Stimulated activated CD4-positive, alpha-beta T cell treated with anti-CD3 and anti-CD28 coated beads, TNF-alpha, amount 100 ng/mL, for 24 hours (primary cell): ENCODE results near the gene HECTD1.
A peak's percentile ranks its signal among the peaks of the same experiment; 100 is the strongest.
"Not testable (repeated sequence)": the region's sequence is repeated elsewhere in the genome, so short reads cannot be mapped to it uniquely, and the experiment has no call there.

Experiments used
- DNase-seq, 3 experiments: peaks; one replicate each; pipeline ENCODE4 v3.0.0-alpha.2; 2020; ENCODE audit warnings: low read depth in 3 of 3

The HECTD1 gene

DNA sequence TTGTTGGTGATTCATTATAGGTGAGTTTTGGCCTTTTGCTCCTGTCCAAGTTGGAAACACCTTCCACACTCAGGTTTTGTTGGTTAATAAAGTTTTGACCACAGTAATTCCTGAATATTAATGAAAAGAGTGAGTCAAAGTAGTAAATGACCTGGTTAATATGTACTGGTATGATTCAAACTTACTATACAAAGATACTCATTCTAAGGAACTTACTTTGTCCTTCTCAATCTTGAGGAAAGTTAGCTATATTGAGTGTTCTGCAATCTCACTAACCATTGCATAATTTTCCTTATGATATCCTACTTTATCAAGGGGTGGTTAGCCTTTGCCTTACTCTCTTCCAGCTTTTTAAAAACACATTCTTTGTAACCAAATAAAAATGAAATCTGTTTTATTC, 20.9 kb upstream of the HECTD1 start:
- DNase-seq, result no peak

GRCh38 chr14:31224808-31225207, 17.2 kb upstream of the HECTD1 start:
- DNase-seq, result no peak

- no peak for DNase-seq
Measured at GRCh38 chr14:31223331-31223730, 15.7 kb upstream of the HECTD1 start.

- DNase-seq, result no peak
Measured at GRCh38 chr14:31222834-31223233, 15.2 kb upstream of the HECTD1 start.

DNA sequence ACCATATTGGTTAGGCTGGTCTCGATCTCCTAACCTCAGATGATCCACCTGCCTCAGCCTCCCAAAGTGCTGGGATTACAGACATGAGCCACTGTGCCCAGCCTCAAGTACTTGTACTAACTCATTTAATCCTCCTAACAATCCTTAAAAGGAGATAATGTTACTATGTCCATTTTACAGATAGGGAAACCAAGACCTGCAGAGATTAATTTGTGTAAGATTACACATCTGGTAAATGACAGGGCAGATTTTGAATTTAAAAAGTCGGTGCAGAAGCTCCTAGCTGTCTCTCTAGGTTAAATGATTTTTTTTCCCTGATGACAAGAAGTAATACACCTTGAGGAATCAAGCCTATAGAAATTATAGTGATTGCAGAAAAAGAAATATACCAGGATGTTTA, 13.7 kb upstream of the HECTD1 start:
- no peak for DNase-seq

DNA sequence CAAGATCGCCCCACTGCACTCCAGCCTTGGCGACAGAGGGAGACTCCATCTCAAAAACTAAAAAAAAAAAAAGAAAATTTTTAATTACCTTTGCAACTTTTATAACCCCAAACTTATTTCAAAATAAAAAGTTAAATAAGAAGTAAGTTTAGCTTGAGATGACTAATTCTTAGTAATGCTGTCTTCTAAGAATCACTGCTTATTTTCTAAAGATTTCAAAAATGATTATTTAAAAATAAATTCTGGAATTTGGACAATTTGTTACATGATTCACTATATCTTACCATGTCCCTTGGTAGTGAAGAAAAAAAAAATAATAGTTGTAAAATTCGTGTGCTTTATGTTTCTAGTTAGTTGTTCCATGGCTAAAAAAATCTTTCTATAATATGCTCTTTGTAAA, 11.6 kb upstream of the HECTD1 start:
- DNase-seq, result no peak

DNA sequence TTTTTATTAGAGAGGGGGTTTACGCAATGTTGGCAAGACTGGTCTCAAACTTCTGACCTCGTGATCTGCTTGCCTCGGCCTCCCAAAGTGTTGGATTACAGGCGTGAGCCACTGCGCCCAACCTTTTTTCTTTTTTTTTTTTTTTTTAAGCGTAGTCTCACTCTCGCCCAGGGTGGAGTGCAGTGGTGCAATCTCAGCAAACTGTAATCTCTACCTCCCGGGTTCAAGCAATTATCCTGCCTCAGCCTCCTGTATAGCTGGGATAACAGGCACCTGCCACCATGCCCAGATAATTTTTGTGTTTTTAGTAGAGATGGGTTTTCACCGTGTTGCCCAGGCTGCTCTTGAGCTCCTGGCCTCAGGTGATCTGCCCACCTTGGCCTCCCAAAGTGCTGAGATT, 8.8 kb upstream of the HECTD1 start:
- no peak for DNase-seq

GRCh38 chr14:31212893-31213292, 5.3 kb upstream of the HECTD1 start:
- DNase-seq, result no peak

- no peak for DNase-seq
Measured at GRCh38 chr14:31209605-31210004, 2.0 kb upstream of the HECTD1 start.

- DNase-seq, result peak in 1 of 3 experiments; percentile 37
Measured at GRCh38 chr14:31208546-31209424, 1.2 kb upstream of the HECTD1 start.

DNA sequence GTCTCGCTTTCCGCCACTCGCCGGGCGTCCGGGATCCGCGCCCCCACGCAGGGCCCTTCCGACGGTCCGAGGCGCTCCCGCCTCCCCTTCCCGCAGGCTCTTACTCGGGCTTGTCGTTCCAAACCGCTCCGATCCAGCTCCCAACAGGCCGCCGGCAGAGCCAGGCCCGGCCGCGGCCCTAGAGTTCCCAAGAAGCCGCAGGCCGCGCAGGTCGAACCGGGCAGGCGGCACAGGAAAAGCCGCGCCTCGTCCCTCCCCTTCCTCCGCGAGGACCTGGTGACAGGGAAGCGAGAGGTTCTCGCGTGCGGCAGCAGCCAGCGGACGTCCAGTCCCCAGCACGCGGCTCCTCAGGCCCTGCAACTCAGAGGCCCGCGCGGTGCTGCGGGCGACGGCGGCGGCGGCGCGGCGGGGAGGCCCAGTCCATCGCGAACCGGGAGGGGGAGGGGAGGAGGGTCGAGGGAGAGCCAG, 272 bp downstream of the HECTD1 start:
- no peak for DNase-seq

DNA sequence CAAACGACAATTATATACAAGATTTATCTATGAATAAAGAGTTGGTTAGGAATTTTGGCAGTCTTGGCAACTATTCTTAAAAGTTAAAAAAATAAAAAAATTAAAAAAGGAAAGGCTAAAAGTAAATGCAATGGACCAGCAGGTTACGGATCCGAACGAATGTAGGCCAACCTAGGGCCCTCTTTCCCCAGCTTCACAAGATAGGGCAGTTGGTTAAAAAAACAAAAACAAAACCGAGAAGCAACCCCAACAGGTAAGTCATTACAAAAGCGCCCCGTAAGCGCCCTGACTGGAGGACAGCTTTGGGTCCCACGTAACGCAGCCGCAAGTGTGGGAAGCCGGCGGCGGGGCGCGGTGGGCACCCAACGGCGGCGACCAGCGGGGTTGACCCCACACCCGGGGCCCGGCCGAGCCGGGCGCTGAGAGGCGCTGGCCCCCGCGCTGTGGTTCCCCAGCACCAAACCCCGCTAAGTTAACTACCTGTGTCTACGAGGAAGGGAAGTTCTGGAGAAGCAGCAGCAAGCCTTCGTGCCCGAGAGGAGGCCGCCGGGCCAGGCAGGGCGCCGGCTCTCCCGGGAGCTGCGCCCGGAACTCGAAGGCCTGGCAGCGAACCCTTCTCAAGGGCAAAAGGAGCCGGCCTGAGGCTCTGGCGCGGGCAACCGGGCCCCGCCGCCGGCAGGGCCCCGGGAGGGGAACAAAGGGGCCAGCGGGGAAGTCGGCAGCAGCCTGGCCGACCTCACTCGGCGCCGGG, 882 bp downstream of the HECTD1 start:
- peak; percentile 9 to 48 (median 37) for DNase-seq

DNA sequence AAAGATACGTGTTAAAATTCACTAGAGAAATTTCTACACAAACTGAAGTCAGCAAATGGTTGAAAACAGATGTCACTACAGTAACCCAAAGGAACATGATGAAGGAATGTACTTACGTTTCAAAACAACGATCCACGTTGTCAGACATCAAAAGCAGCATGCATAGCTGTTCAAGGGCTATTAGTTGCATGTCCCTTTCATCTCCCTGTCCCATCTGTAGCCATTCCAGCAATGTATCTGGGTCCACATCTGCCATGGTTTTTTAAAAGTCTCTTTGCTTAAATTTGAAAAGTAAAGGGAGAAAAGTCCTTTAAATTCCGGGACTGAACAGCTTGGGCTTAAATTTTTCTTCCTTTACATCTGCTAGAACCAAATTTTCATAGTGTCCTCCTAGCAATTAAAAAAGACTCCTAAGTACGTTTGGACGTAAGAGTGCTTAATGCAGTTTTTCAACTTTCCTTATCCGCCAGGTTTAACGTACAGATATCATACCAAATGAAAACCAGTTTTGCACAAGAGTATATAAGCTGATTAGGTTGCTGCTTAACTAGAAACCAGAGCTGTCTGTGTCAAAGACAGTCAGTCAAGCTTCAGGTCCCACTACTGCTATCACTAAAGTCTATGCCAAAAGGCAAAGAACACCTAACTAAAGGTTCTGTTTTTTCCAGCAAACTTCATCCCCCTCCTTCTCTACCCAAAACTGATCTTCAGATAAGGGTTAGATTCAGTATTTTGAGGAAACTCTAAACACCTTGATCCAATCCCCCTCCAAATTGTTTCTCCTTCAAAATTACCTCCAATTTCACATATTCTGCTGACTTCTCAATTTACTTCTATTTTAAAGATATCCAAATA, 1.7 kb downstream of the HECTD1 start:
- no peak for DNase-seq

DNA sequence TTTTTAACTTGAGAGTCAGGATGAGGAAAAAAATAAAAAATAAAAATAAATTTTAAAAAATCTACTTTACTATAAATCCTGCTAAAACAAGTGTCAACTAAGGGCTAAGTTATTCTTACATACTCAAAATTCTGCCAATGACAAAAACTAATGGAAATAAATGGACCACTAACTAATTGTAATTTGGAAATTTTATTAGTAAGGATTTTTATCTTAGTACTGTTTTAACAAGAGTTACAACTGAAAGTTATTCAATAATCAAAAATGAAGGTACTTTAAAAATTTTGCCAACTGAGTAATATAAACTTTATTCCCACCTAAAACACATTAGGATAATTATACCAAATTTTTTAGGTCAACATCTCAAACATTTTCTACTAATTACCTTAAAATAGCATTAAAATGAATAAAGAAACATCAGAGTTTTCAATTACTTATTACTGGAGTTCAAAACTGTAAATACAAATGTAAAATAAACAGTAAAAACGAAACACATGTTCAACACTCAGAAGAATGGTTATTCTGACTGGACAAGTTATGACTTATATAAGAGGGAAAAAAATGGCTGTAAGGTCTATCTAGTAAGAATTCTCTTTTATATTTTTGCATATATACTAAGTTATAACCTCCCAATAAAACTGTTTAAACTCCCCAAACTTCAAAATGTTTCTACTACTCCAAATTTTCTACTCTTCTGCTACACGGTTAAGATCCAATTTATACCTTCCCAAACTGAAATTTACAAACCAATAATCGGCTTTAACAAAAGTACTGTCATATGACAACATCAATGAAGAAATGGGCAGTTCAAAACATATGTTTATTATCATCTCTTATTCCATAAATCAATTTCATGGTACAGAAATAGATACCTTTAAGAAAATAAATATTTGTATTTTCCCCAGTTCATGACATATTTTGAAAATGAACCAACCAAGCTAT, 2.7 kb downstream of the HECTD1 start:
- DNase-seq, result no peak

GRCh38 chr14:31203899-31204592, 3.5 kb downstream of the HECTD1 start:
- DNase-seq, result not testable (repeated sequence)

- DNase-seq, result no peak
Measured at GRCh38 chr14:31203414-31203742, 4.2 kb downstream of the HECTD1 start.

GRCh38 chr14:31201111-31201510, 6.5 kb downstream of the HECTD1 start:
- no peak for DNase-seq

DNA sequence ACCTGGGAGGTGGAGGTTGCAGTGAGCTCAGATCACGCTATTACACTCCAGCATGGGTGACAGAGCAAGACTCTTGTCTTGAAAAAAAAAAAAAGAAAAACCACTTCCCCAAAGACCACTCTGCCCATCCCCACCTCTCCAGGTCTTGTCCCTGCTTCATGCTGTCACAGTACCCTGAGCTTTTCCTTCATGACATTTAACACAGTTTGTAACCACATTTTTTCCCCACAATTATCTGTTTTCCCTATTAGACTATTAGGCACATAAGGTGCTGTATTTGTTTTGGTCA, 6.9 kb downstream of the HECTD1 start:
- DNase-seq, result no peak

DNA sequence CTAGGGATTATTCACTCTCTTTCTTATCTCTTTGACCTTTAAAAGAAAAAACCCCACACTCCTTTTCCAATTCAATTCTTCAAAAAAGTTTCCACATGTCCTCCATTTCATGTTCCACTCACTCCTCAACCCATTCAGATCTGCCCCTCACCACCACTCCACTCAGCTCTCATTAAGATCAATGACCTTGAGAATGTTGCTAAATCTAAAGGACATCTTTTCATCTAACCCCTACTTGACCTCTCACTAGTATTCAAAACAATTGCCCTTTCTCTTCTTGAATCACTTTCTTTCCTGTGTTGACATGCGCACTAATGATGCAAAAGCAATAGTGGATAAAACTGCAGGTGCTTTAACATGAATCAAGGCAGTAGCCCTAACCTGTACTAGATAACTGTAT, 9.9 kb downstream of the HECTD1 start:
- no peak for DNase-seq

- DNase-seq, result no peak
Measured at GRCh38 chr14:31196839-31197492, 10.6 kb downstream of the HECTD1 start.
